HepG2 (cell line): ENCODE measurements around the gene GAL3ST2. TPM values are rescaled to one million over a fixed set of nuclear protein-coding genes. Genes with fewer than 3 reads are reported as not detected.

Source experiments
- ATAC-seq: fragments of 200-7000 bp; cut with Tn5 transposase; 3 replicates; pipeline ENCODE4 v1.9.1; 2020; ENCODE audit warnings: mild to moderate bottlenecking, moderate library complexity
- BruUV-seq: library from RNA; stranded (reverse); fragments of 400-500 nt; replicated peaks from 2 replicates; lab custom pipeline; 2021; lab: Mats Ljungman, UMichigan
- CTCF ChIA-PET: fragments of 300-600 bp; formaldehyde crosslinking; extraction: SDS; loops from one replicate; lab custom pipeline; 2021; ENCODE audit warnings: low total read pairs, inconsistent platforms, low intra/inter-chr PET ratio; lab: Yijun Ruan, JAX
- POLR2A ChIA-PET: fragments of 350-600 bp; sonication (Branson Sonifier 250); formaldehyde crosslinking; loops from one replicate; lab custom pipeline; 2020; ENCODE audit warnings: antibody characterized with exemption, inconsistent platforms; lab: Yijun Ruan, JAX
- DNase-seq: peaks from one replicate; pipeline ENCODE4 v3.0.0-alpha.2; 2015; ENCODE audit warnings: low spot score
- FAIRE-seq: peaks from 3 replicates; lab custom pipeline; 2011; peaks lifted over from hg19 to GRCh38; lab: Jason Lieb, UNC
- H2AFZ ChIP-seq: one replicate; pipeline ENCODE4 v1.6.1; 2011; ENCODE audit warnings: low read length, inconsistent platforms
- H3K27ac ChIP-seq: fragments of 300-600 bp; 3 replicates; pipeline ENCODE4 v1.8.0; 2011; ENCODE audit warnings: mixed run types, mild to moderate bottlenecking, mixed read lengths, low read length, inconsistent platforms; ENCODE audit not compliant: insufficient read depth; ENCODE audit errors: extremely low read length
- H3K27me3 ChIP-seq, 2 experiments: fragments of 200-600 bp in 1 of 2; 2 replicates in 1 of 2; 3 replicates in 1 of 2; pipeline versions ENCODE4 v1.6.0 to v1.8.0; 2011; ENCODE audit warnings: low read length in 2 of 2, mild to moderate bottlenecking in 2 of 2, moderate library complexity in 2 of 2, inconsistent platforms in 1 of 2; ENCODE audit not compliant: insufficient read depth in 2 of 2, control insufficient read depth in 1 of 2
- H3K36me3 ChIP-seq, 2 experiments: fragments of 200-600 bp in 1 of 2; replicated peaks in 1 of 2; 2 replicates in 1 of 2; 3 replicates in 1 of 2; pipeline versions ENCODE4 v1.5.1 to v1.8.0; 2011; ENCODE audit warnings: low read length in 2 of 2, inconsistent platforms in 1 of 2; ENCODE audit not compliant: insufficient read depth in 2 of 2, control insufficient read depth in 1 of 2
- H3K4me1 ChIP-seq: 2 replicates; pipeline ENCODE4 v1.5.1; 2012; ENCODE audit warnings: low read length, inconsistent platforms; ENCODE audit not compliant: insufficient read depth
- H3K4me2 ChIP-seq: 2 replicates; pipeline ENCODE4 v1.6.0; 2011; ENCODE audit warnings: low read depth, low read length, inconsistent platforms
- H3K4me3 ChIP-seq, 3 experiments: fragments of 200-600 bp in 1 of 3; sonication (generic), shearing (Covaris generic) in 1 of 3; replicated peaks in 1 of 3; 2 replicates each; pipeline ENCODE4 v1.5.1; 2011 to 2016; ENCODE audit warnings: low read length in 3 of 3, inconsistent platforms in 2 of 3, low read depth in 2 of 3, mild to moderate bottlenecking in 2 of 3, control low read depth in 1 of 3, mixed read lengths in 1 of 3; ENCODE audit not compliant: insufficient read depth in 1 of 3
- H3K79me2 ChIP-seq: one replicate; pipeline ENCODE4 v1.6.1; 2011; ENCODE audit warnings: low read length, inconsistent platforms; ENCODE audit not compliant: insufficient read depth
- H3K9ac ChIP-seq: 2 replicates; pipeline ENCODE4 v1.6.0; 2011; ENCODE audit warnings: mild to moderate bottlenecking, low read depth, low read length, inconsistent platforms; ENCODE audit not compliant: insufficient read depth
- H3K9me3 ChIP-seq: 2 replicates; pipeline ENCODE4 v1.5.1; 2012; ENCODE audit warnings: mild to moderate bottlenecking, low read length
- H4K20me1 ChIP-seq: 2 replicates; pipeline ENCODE4 v1.6.0; 2011; ENCODE audit warnings: inconsistent platforms, mild to moderate bottlenecking, low read length, moderate library complexity; ENCODE audit not compliant: insufficient read depth
- AGO2 ChIP-seq: fragments of 200-400 bp; formaldehyde crosslinking; optimal IDR thresholded peaks from 2 replicates; pipeline ENCODE3; 2017; ENCODE audit warnings: mild to moderate bottlenecking, low read depth, low read length, moderate library complexity
- FOXM1 ChIP-seq: sonication (generic); formaldehyde crosslinking; IDR thresholded peaks from 2 replicates; pipeline ENCODE4 v1.5.0; 2020; ENCODE audit warnings: missing genetic modification reagents
- MED8 ChIP-seq: sonication (generic); formaldehyde crosslinking; IDR thresholded peaks from 2 replicates; pipeline ENCODE4 v1.8.1; 2023; ENCODE audit warnings: mild to moderate bottlenecking, missing genetic modification reagents; ENCODE audit not compliant: insufficient replicate concordance
- POLR2G ChIP-seq: fragments of 200-400 bp; formaldehyde crosslinking; IDR thresholded peaks from 2 replicates; pipeline ENCODE4 v1.6.1; 2018; ENCODE audit warnings: mild to moderate bottlenecking, low read depth, low read length, moderate library complexity
- RBFOX2 ChIP-seq: fragments of 200-400 bp; formaldehyde crosslinking; IDR thresholded peaks from 2 replicates; pipeline ENCODE4 v1.6.1; 2017; ENCODE audit warnings: low read depth, mild to moderate bottlenecking, low read length
- RCOR2 ChIP-seq: IDR thresholded peaks from 2 replicates; pipeline ENCODE4 v1.6.1; 2016; ENCODE audit warnings: missing biosample characterization, missing genetic modification reagents
- ZFP91 ChIP-seq: sonication (generic); formaldehyde crosslinking; IDR thresholded peaks from 2 replicates; pipeline ENCODE4 v1.9.0; 2022; ENCODE audit warnings: missing genetic modification reagents, mild to moderate bottlenecking, borderline replicate concordance
- ZNF331 ChIP-seq: sonication (generic); formaldehyde crosslinking; IDR thresholded peaks from 2 replicates; pipeline ENCODE4 v1.4.0; 2020; ENCODE audit warnings: missing genetic modification reagents
- WGBS: methylation state at CpG from one replicate; pipeline ENCODE4 v1.1.6; 2017; ENCODE audit warnings: low lambda C conversion rate; 5-methylcytosine and 5-hydroxymethylcytosine counted together
- in situ Hi-C: cut with HindIII; loops from 2 replicates; pipeline ENCODE4 v1.10.0; 2017; ENCODE audit warnings: low pct_unique_long_range_greater_than_20kb; ENCODE audit not compliant: extremely low pct_ligation_motif_present
- intact Hi-C: fragments of 100-400 bp; cut with micrococcal nuclease; formaldehyde crosslinking; loops from one replicate; pipeline ENCODE4 v1.10.0; 2022; ENCODE audit not compliant: unreplicated experiment
- polyA plus RNA-seq, 8 experiments: library from polyadenylated mRNA; depleted of rRNA in 3 of 8; stranded (reverse) in 7 of 8; unstranded in 1 of 8; fragments of >200 nt; fragmentation: Illumina TruSeq in 4 of 8; extraction: Trizol in 4 of 8; gene quantifications; 2 replicates each; pipeline versions ENCODE4 v1.2.1 to v1.2.3, GENCODE V29; 2011 to 2016; ENCODE audit warnings: low read depth in 4 of 8, missing spikeins in 1 of 8, mixed read lengths in 1 of 8; ENCODE audit not compliant: insufficient read depth in 1 of 8
- total RNA-seq, 5 experiments: library from RNA; depleted of rRNA; stranded (reverse); fragments of >200 nt; fragmentation: Illumina TruSeq; extraction: Trizol; gene quantifications; 2 replicates each; pipeline ENCODE4 v1.2.3, GENCODE V29; 2016; ENCODE audit warnings: low read depth in 1 of 5

The GAL3ST2 gene
- total and polyA plus RNA-seq, 2 of the 13 experiments (the other 11 are each of a cell fraction or from before 2014, with no cell fraction given), result 0.17 to 0.20 TPM

- FAIRE-seq, result no peak
- no peaks in the 10 kb centered on the region for H3K9me3 ChIP-seq
- WGBS, result 85% methylated on average over 19 of the region's 19 CpGs
- peak; percentile 30; the same call in 1 of the 2 replicates for TF ChIP-seq RBFOX2
- peak; percentile 96 for TF ChIP-seq AGO2
- TF ChIP-seq RCOR2 (CRISPR knock-in tag), result no peak
- no peak for TF ChIP-seq MED8 (CRISPR knock-in tag)
- TF ChIP-seq FOXM1 (CRISPR knock-in tag), result no peak
- no peak for TF ChIP-seq ZNF331
- TF ChIP-seq POLR2G, result peak; percentile 39; the same call in 1 of the 2 replicates
- peak; percentile 19; the same call in 1 of the 2 replicates for TF ChIP-seq ZFP91 (CRISPR knock-in tag)
- TF ChIP-seq, all 625 proteins: peak for 4
- BruUV-seq, result no TSS peak
- ChIA-PET POLR2A (interaction anchor here (1.6 kb wide), 1 partner anchor 42 kb away, joined by 5 read pairs; no protein-coding TSS in a partner anchor), CTCF (no interaction called here)
- Histone ChIP-seq H3K27ac (no peak overlapping the region), H3K79me2 (no peaks in the 10 kb centered on the region), H2AFZ (no peak overlapping the region), H3K36me3 (peaks cover 0 to 6% of the 10 kb centered on the region in 2 experiments; a peak in 2 of 5 replicates), H3K27me3 (no peaks in the 10 kb centered on the region), H3K9ac (no peak overlapping the region), H4K20me1 (no peaks in the 10 kb centered on the region), H3K4me2 (no peak overlapping the region), H3K4me1 (peaks cover 4% of the 10 kb centered on the region), H3K4me3 (no peak overlapping the region)
- intact Hi-C loops, result no loop called here
- DNase-seq (no peak), ATAC-seq (no peak; the same call in 2 of the 3 replicates)
- in situ Hi-C loops, result no loop called here
These were observed 48.0 kb upstream of the GAL3ST2 start for GRCh38 chr2:241728627-241729026.
